CD4-positive, alpha-beta T cell (primary cell): ENCODE results near the gene CABP4. TPM values are rescaled to one million over a fixed set of nuclear protein-coding genes. Genes with fewer than 3 reads are reported as not detected.

Source experiments
- ATAC-seq: fragments of 200-7000 bp; cut with Tn5 transposase; one replicate; pipeline ENCODE4 v1.10.0; 2022; ENCODE audit warnings: mild to moderate bottlenecking; ENCODE audit not compliant: poor library complexity
- CTCF ChIA-PET: fragments of 350-600 bp; sonication (Branson Sonifier 250); formaldehyde crosslinking; loops from one replicate; lab custom pipeline; 2021; ENCODE audit warnings: antibody characterized with exemption, inconsistent platforms; lab: Charles Lee
- POLR2A ChIA-PET: fragments of 350-600 bp; sonication (Branson Sonifier 250); formaldehyde crosslinking; loops from one replicate; lab custom pipeline; 2021; ENCODE audit warnings: antibody characterized with exemption, inconsistent platforms; lab: Charles Lee
- DNase-seq, 14 experiments: peaks; one replicate each; pipeline ENCODE4 v3.0.0-alpha.2; 2013 to 2020; ENCODE audit warnings: mixed read lengths in 2 of 14
- H3K27ac ChIP-seq, 2 donors: one replicate each; pipeline versions ENCODE4 v1.5.1 to v1.7.0; 2013; ENCODE audit warnings: low read length in 2 of 2, low read depth in 1 of 2, mild to moderate bottlenecking in 1 of 2
- H3K27me3 ChIP-seq, 2 experiments: 1 replicate in 1 of 2; 2 replicates in 1 of 2; pipeline versions ENCODE4 v1.6.1 to v1.7.0; 2013; ENCODE audit warnings: low read length in 2 of 2, control low read depth in 1 of 2, mild to moderate bottlenecking in 1 of 2, moderate library complexity in 1 of 2; ENCODE audit not compliant: insufficient read depth in 2 of 2, control insufficient read depth in 1 of 2
- H3K36me3 ChIP-seq: one replicate; pipeline ENCODE4 v1.6.1; 2013; ENCODE audit warnings: low read length, control low read depth; ENCODE audit not compliant: insufficient read depth
- H3K4me1 ChIP-seq: one replicate; pipeline ENCODE4 v1.6.1; 2013; ENCODE audit warnings: low read length, control low read depth; ENCODE audit not compliant: insufficient read depth
- H3K4me3 ChIP-seq: one replicate; pipeline ENCODE4 v1.5.1; 2013; ENCODE audit warnings: mild to moderate bottlenecking, low read length, moderate library complexity
- H3K9me3 ChIP-seq, 2 experiments: 1 replicate in 1 of 2; 2 replicates in 1 of 2; pipeline versions ENCODE4 v1.6.1 to v1.7.0; 2013; ENCODE audit warnings: low read length in 2 of 2, mild to moderate bottlenecking in 2 of 2, control low read depth in 1 of 2, moderate library complexity in 1 of 2; ENCODE audit not compliant: control insufficient read depth in 1 of 2, insufficient read depth in 1 of 2
- H3K27ac Mint-ChIP-seq: one replicate; pipeline ENCODE4 v1.8.0; 2020; ENCODE audit warnings: mixed read lengths
- H3K27me3 Mint-ChIP-seq: one replicate; pipeline ENCODE4 v1.8.0; 2021; ENCODE audit warnings: mixed read lengths
- H3K36me3 Mint-ChIP-seq: one replicate; pipeline ENCODE4 v1.8.0; 2021; ENCODE audit warnings: low read depth, mixed read lengths
- H3K4me1 Mint-ChIP-seq: one replicate; pipeline ENCODE4 v1.8.0; 2021; ENCODE audit warnings: low read depth, mixed read lengths
- H3K4me3 Mint-ChIP-seq: one replicate; pipeline ENCODE4 v1.8.0; 2020; ENCODE audit warnings: mild to moderate bottlenecking, mixed read lengths
- H3K9me3 Mint-ChIP-seq: one replicate; pipeline ENCODE4 v1.8.0; 2020; ENCODE audit warnings: mixed read lengths
- CTCF ChIP-seq: fragments of 200-600 bp; IDR thresholded peaks from one replicate; pipeline ENCODE4 v1.8.0; 2022; ENCODE audit warnings: antibody characterized with exemption, mild to moderate bottlenecking
- intact Hi-C, 2 experiments: fragments of 100-400 bp; cut with DNase I in 1 of 2; cut with micrococcal nuclease in 1 of 2; formaldehyde crosslinking; loops; one replicate each; pipeline versions ENCODE4 v1.15.1 to v1.9.0; 2023 to 2025; cut with DNase I, micrococcal nuclease
- total RNA-seq, 174 experiments: library from RNA in 2 of 174; stranded (reverse) in 2 of 174; gene quantifications; one replicate each; pipeline ENCODE4 v1.2.3 and lab custom pipeline; 2021 to 2026

The CABP4 gene
- total RNA-seq, 2 experiments from 2014 or later = 7.5 to 8.5 TPM

- no peak for TF ChIP-seq CTCF
Measured at GRCh38 chr11:67433536-67434394, 21.4 kb upstream of the CABP4 start.

GRCh38 chr11:67434395-67434881 lies 20.7 kb upstream of the CABP4 start:
- H3K4me3 Mint-ChIP-seq = peak overlapping the region; percentile 66
- intact Hi-C loops = loop anchor here in 1 of 2 experiments (2.0 kb wide), 1 partner anchor 28 kb away; no protein-coding TSS in a partner anchor

More at GRCh38 chr11:67433536-67434394, 21.4 kb upstream of the CABP4 start:
- Mint-ChIP-seq H3K27ac (peak overlapping the region; percentile 78), H3K4me3 (peak overlapping the region; percentile 66), H3K36me3 (peaks cover 67% of the 10 kb centered on the region), H3K27me3 (no peaks in the 10 kb centered on the region), H3K9me3 (no peaks in the 10 kb centered on the region), H3K4me1 (peaks cover 47% of the 10 kb centered on the region)
- H3K27me3 ChIP-seq = no peaks in the 10 kb centered on the region
- CTCF ChIA-PET = interaction anchor here (0.6 kb wide), 1 partner anchor 10 kb away, joined by 3 read pairs; no protein-coding TSS in a partner anchor
- H3K9me3 ChIP-seq = no peaks in the 10 kb centered on the region
- intact Hi-C loops = loop anchor here in 1 of 2 experiments (2.0 kb wide), 1 partner anchor 27 kb away; no protein-coding TSS in a partner anchor
- peaks cover 62% of the 10 kb centered on the region for H3K36me3 ChIP-seq
- peaks cover 77% of the 10 kb centered on the region for H3K4me1 ChIP-seq
- H3K4me3 ChIP-seq = no peak overlapping the region
- H3K27ac ChIP-seq = peak overlapping the region; percentile 52 to 94
- ATAC-seq (no peak), DNase-seq (peak in 3 of 14 experiments; percentile 37 to 59 (median 51))
- POLR2A ChIA-PET = interaction anchor here (0.8 to 17.7 kb wide), 12 partner anchors 9 to 82 kb away, joined by 3 to 411 read pairs (median 8); partner anchors contain the start of genes AIP, CARNS1, POLD4 and PPP1CA

More at GRCh38 chr11:67434395-67434881, 20.7 kb upstream of the CABP4 start:
- no peaks in the 10 kb centered on the region for H3K27me3 ChIP-seq
- Mint-ChIP-seq H3K4me1 (peaks cover 50% of the 10 kb centered on the region), H3K9me3 (no peaks in the 10 kb centered on the region), H3K27me3 (no peaks in the 10 kb centered on the region), H3K27ac (peak overlapping the region; percentile 78), H3K36me3 (peaks cover 68% of the 10 kb centered on the region)
- ATAC-seq (no peak), DNase-seq (peak in 2 of 14 experiments; percentile 39 to 50)
- H3K4me1 ChIP-seq = peaks cover 77% of the 10 kb centered on the region
- TF ChIP-seq CTCF = no peak
- peak overlapping the region; percentile 97 for H3K4me3 ChIP-seq
- peak overlapping the region; percentile 52 to 94 for H3K27ac ChIP-seq
- POLR2A ChIA-PET = interaction anchor here (1.2 to 17.7 kb wide), 8 partner anchors 10 to 83 kb away, joined by 6 to 411 read pairs (median 11); partner anchors contain the start of genes CARNS1, PPP1CA, TBC1D10C and TMEM134
- H3K9me3 ChIP-seq = no peaks in the 10 kb centered on the region
- CTCF ChIA-PET = no interaction called here
- peaks cover 59% of the 10 kb centered on the region for H3K36me3 ChIP-seq
